Tibial nerve (tissue), 4 donors: ENCODE data around the gene TRAK1. TPM values are rescaled to one million over a fixed set of nuclear protein-coding genes. Genes with fewer than 3 reads are reported as not detected.
A peak's percentile ranks its signal among the peaks of the same experiment; 100 is the strongest.

Experiments
- DNase-seq, 2 donors: peaks; one replicate each; pipeline ENCODE4 v3.0.0-alpha.2; 2019; ENCODE audit warnings: low spot score in 2 of 2
- H3K27ac ChIP-seq, 4 donors: fragments of 200-600 bp; sonication (generic) in 3 of 4; one replicate each; pipeline ENCODE4 v1.5.1; 2017 to 2019; ENCODE audit warnings: mild to moderate bottlenecking in 1 of 4
- H3K27me3 ChIP-seq, 2 donors: fragments of 200-600 bp; sonication (generic) in 1 of 2; one replicate each; pipeline versions ENCODE4 v1.5.1 to v1.6.0; 2017 to 2019
- H3K36me3 ChIP-seq, 3 donors: fragments of 200-600 bp; sonication (generic); one replicate each; pipeline ENCODE4 v1.5.1; 2018 to 2019
- H3K4me1 ChIP-seq, 4 donors: fragments of 200-600 bp; sonication (generic) in 3 of 4; one replicate each; pipeline ENCODE4 v1.5.1; 2017 to 2019
- H3K4me3 ChIP-seq, 4 donors: fragments of 200-600 bp; sonication (generic) in 3 of 4; one replicate each; pipeline ENCODE4 v1.5.1; 2017 to 2019; ENCODE audit warnings: mild to moderate bottlenecking in 1 of 4, moderate library complexity in 1 of 4
- H3K9me3 ChIP-seq, 4 donors: fragments of 200-600 bp; sonication (generic) in 3 of 4; one replicate each; pipeline ENCODE4 v1.5.1; 2017 to 2019
- CTCF ChIP-seq, 5 experiments: fragments of 200-600 bp in 3 of 5; fragments of 450-650 bp in 2 of 5; sonication (generic) in 3 of 5; IDR thresholded peaks; one replicate each; pipeline ENCODE4 v1.5.1; 2016 to 2019; ENCODE audit warnings: antibody characterized with exemption in 5 of 5, mild to moderate bottlenecking in 3 of 5, moderate library complexity in 2 of 5
- EP300 ChIP-seq, 2 donors: sonication (generic); formaldehyde crosslinking; IDR thresholded peaks; one replicate each; pipeline ENCODE4 v1.6.1; 2017; ENCODE audit warnings: antibody characterized with exemption in 2 of 2, mild to moderate bottlenecking in 1 of 2
- POLR2A ChIP-seq, 2 donors: fragments of 450-650 bp; IDR thresholded peaks; one replicate each; pipeline ENCODE4 v1.6.1; 2017; ENCODE audit warnings: antibody characterized with exemption in 2 of 2, mild to moderate bottlenecking in 2 of 2, moderate library complexity in 2 of 2
- WGBS, 2 donors: methylation state at CpG; one replicate each; pipeline ENCODE4 v1.1.5; 2018; 5-methylcytosine and 5-hydroxymethylcytosine counted together
- total RNA-seq, 4 donors: library from RNA; depleted of rRNA; stranded (reverse); fragments of >200 nt; gene quantifications; one replicate each; pipeline ENCODE4 v1.1.0, GENCODE V29; 2016

TRAK1 gene
- total RNA-seq, 4 donors from 2014 or later: 28.6 to 68.1 (median 35.5) TPM

- Histone ChIP-seq H3K36me3 (no peaks in the 10 kb centered on the region), H3K4me3 (no peak overlapping the region), H3K27ac (peak overlapping the region; percentile 11 to 86 (median 48)), H3K27me3 (no peaks in the 10 kb centered on the region), H3K4me1 (peaks cover 0 to 57% (median 38%) of the 10 kb centered on the region in 4 donors), H3K9me3 (no peaks in the 10 kb centered on the region)
- peak in 1 of 2 donors; percentile 19 for TF ChIP-seq POLR2A (IDR thresholded peaks at IDR 0.05)
- no peak for TF ChIP-seq CTCF (IDR thresholded peaks at IDR 0.05)
- TF ChIP-seq EP300 (IDR thresholded peaks at IDR 0.05): peak; percentile 60 to 75
- peak; percentile 47 to 63 for DNase-seq
- WGBS, 2 donors: 18 to 34% methylated on average over 6 of the region's 6 CpGs
These were observed 29.3 kb upstream of the TRAK1 start for GRCh38 chr3:42061713-42062380.

- peaks cover 0 to 57% (median 43%) of the 10 kb centered on the region in 4 donors for H3K4me1 ChIP-seq
- TF ChIP-seq POLR2A (IDR thresholded peaks at IDR 0.05) (no peak), EP300 (IDR thresholded peaks at IDR 0.05) (no peak), CTCF (IDR thresholded peaks at IDR 0.05) (no peak)
- no peaks in the 10 kb centered on the region for H3K36me3 ChIP-seq
- no peaks in the 10 kb centered on the region for H3K27me3 ChIP-seq
- WGBS, 2 donors: 97% methylated on average over 1 of the region's 1 CpG
- H3K27ac ChIP-seq: peak overlapping the region; percentile 11 to 86 (median 48)
- no peak overlapping the region for H3K4me3 ChIP-seq
- H3K9me3 ChIP-seq: no peaks in the 10 kb centered on the region
- DNase-seq: no peak
These were observed 28.7 kb upstream of the TRAK1 start for GRCh38 chr3:42062464-42062863.

GRCh38 chr3:42063888-42064287 is 27.3 kb upstream of the TRAK1 start:
- DNase-seq: no peak
- Histone ChIP-seq H3K9me3 (no peaks in the 10 kb centered on the region), H3K27me3 (no peaks in the 10 kb centered on the region), H3K36me3 (no peaks in the 10 kb centered on the region), H3K4me3 (no peak overlapping the region), H3K4me1 (peaks cover 0 to 69% (median 53%) of the 10 kb centered on the region in 4 donors), H3K27ac (peak overlapping the region; percentile 24 to 86 (median 49))
- TF ChIP-seq CTCF (IDR thresholded peaks at IDR 0.05) (no peak), EP300 (IDR thresholded peaks at IDR 0.05) (no peak), POLR2A (IDR thresholded peaks at IDR 0.05) (no peak)
- WGBS, 2 donors: 71 to 75% methylated on average over 6 of the region's 6 CpGs

GRCh38 chr3:42066516-42067181 is 24.5 kb upstream of the TRAK1 start:
- no peak overlapping the region for H3K4me3 ChIP-seq
- H3K36me3 ChIP-seq: no peaks in the 10 kb centered on the region
- H3K9me3 ChIP-seq: no peaks in the 10 kb centered on the region
- 28 to 29% methylated on average over 7 of the region's 7 CpGs for WGBS, 2 donors
- no peak for DNase-seq
- no peaks in the 10 kb centered on the region for H3K27me3 ChIP-seq
- no peak for TF ChIP-seq CTCF (IDR thresholded peaks at IDR 0.05)
- no peak for TF ChIP-seq POLR2A (IDR thresholded peaks at IDR 0.05)
- peak in 1 of 2 donors; percentile 4 for TF ChIP-seq EP300 (IDR thresholded peaks at IDR 0.05)
- peaks cover 0 to 74% (median 59%) of the 10 kb centered on the region in 4 donors for H3K4me1 ChIP-seq
- peak overlapping the region; percentile 21 to 85 (median 73) for H3K27ac ChIP-seq

- DNase-seq: no peak
- H3K4me1 ChIP-seq: peaks cover 0 to 74% (median 59%) of the 10 kb centered on the region in 4 donors
- WGBS, 2 donors: 10 to 12% methylated on average over 3 of the region's 3 CpGs
These were observed 23.8 kb upstream of the TRAK1 start for GRCh38 chr3:42067326-42067725.

More at GRCh38 chr3:42067326-42067725, 23.8 kb upstream of the TRAK1 start:
- Histone ChIP-seq H3K36me3 (no peaks in the 10 kb centered on the region), H3K4me3 (no peak overlapping the region), H3K9me3 (no peaks in the 10 kb centered on the region), H3K27me3 (no peaks in the 10 kb centered on the region), H3K27ac (peak overlapping the region; percentile 21 to 85 (median 73))
- no peak for TF ChIP-seq CTCF (IDR thresholded peaks at IDR 0.05)
- TF ChIP-seq POLR2A (IDR thresholded peaks at IDR 0.05): no peak
- TF ChIP-seq EP300 (IDR thresholded peaks at IDR 0.05): peak in 1 of 2 donors; percentile 27
